DND-41 (cell line): Measurements from ENCODE around the gene DCLRE1B.

Experiments
- CTCF ChIP-seq: IDR thresholded peaks from 2 replicates; pipeline ENCODE4 v1.5.1; 2012; ENCODE audit warnings: borderline replicate concordance, low read length, moderate library complexity, mild to moderate bottlenecking; ENCODE audit not compliant: poor library complexity, severe bottlenecking; ENCODE audit errors: extremely low read depth
- EZH2 ChIP-seq: IDR thresholded peaks from 3 replicates; pipeline ENCODE4 v1.6.1; 2012; ENCODE audit warnings: borderline replicate concordance, low read depth, mild to moderate bottlenecking, moderate library complexity, low read length, inconsistent platforms; ENCODE audit not compliant: severe bottlenecking

GRCh38 chr1:113872219-113872935, 32.7 kb upstream of the DCLRE1B start:
- TF ChIP-seq CTCF (no peak), EZH2 (no peak)
